Stomach (tissue), 4 donors: ENCODE data around the gene SOX6.

Experiments
- POLR2A ChIP-seq, 4 donors: fragments of 450-650 bp; IDR thresholded peaks; one replicate each; pipeline ENCODE4 v1.6.1; 2016; ENCODE audit warnings: antibody characterized with exemption in 4 of 4, control low read depth in 2 of 4, mild to moderate bottlenecking in 1 of 4, moderate library complexity in 1 of 4
- POLR2AphosphoS5 ChIP-seq, 3 donors: sonication (generic); formaldehyde crosslinking; IDR thresholded peaks; one replicate each; pipeline ENCODE4 v1.6.1; 2016; ENCODE audit warnings: antibody characterized with exemption in 3 of 3
- TF ChIP-seq, protein P1 (sequence below), 7 experiments: fragments of 450-650 bp in 4 of 7; fragments of 200-600 bp in 3 of 7; sonication (generic) in 3 of 7; IDR thresholded peaks; one replicate each; pipeline ENCODE4 v1.5.1; 2016 to 2019; ENCODE audit warnings: antibody characterized with exemption in 7 of 7, control low read depth in 2 of 7, mild to moderate bottlenecking in 1 of 7

DNA sequence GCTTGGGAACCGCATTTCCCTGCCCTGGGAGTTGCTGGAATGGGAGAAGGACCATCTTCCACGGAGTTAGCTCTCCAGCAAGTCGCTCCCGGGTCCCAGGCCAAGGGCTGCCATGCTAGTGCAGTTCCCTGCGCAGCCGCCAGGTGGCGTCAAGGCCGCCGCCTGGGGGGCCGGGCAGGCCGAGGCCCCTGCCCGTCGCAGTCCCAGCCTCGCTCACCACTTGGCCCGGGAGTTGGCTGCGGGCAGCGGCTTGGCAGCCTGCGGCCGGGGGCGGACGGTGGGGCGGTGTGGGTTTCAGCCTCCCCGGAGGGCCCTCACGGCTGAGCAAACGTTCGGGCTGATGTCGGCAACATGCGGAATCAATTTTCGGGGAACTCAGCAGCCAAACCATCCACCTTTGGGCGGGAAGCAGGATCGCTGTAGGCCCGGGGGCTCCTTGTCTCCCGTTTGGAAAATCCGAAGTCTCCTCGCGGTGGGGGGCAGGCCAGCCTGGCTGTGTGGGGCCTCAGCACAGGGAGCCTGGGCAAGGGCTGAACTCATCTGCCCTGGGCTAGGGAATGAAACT is 415.1 kb downstream of the SOX6 start:
- TF ChIP-seq, protein P1, sequence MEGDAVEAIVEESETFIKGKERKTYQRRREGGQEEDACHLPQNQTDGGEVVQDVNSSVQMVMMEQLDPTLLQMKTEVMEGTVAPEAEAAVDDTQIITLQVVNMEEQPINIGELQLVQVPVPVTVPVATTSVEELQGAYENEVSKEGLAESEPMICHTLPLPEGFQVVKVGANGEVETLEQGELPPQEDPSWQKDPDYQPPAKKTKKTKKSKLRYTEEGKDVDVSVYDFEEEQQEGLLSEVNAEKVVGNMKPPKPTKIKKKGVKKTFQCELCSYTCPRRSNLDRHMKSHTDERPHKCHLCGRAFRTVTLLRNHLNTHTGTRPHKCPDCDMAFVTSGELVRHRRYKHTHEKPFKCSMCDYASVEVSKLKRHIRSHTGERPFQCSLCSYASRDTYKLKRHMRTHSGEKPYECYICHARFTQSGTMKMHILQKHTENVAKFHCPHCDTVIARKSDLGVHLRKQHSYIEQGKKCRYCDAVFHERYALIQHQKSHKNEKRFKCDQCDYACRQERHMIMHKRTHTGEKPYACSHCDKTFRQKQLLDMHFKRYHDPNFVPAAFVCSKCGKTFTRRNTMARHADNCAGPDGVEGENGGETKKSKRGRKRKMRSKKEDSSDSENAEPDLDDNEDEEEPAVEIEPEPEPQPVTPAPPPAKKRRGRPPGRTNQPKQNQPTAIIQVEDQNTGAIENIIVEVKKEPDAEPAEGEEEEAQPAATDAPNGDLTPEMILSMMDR (IDR thresholded peaks at IDR 0.05), result peak in 4 of 7 experiments; percentile 10 to 65 (median 52)
- TF ChIP-seq POLR2AphosphoS5 (IDR thresholded peaks at IDR 0.05), result no peak
- TF ChIP-seq POLR2A (IDR thresholded peaks at IDR 0.05), result no peak
